Type B pancreatic cell (in vitro differentiated cells): ENCODE results near the gene UPK1B. TPM values are rescaled to one million over a fixed set of nuclear protein-coding genes. Genes with fewer than 3 reads are reported as not detected.

Source experiments
- DNase-seq: peaks from one replicate; pipeline ENCODE4 v3.0.0; 2021; ENCODE audit warnings: mixed read lengths; ENCODE audit not compliant: unreplicated experiment; ENCODE audit errors: extremely low spot score
- H3K27ac Mint-ChIP-seq: 2 replicates; pipeline ENCODE4 v1.8.0; 2021; ENCODE audit warnings: mild to moderate bottlenecking, mixed read lengths
- H3K27me3 Mint-ChIP-seq: 2 replicates; pipeline ENCODE4 v1.8.0; 2021; ENCODE audit warnings: mixed read lengths
- H3K36me3 Mint-ChIP-seq: 2 replicates; pipeline ENCODE4 v1.8.0; 2021; ENCODE audit warnings: mixed read lengths
- H3K4me1 Mint-ChIP-seq: one replicate; pipeline ENCODE4 v1.8.0; 2021; ENCODE audit warnings: mixed read lengths; ENCODE audit not compliant: unreplicated experiment
- H3K4me3 Mint-ChIP-seq: 2 replicates; pipeline ENCODE4 v1.8.0; 2021; ENCODE audit warnings: mild to moderate bottlenecking, mixed read lengths
- H3K9me3 Mint-ChIP-seq: 2 replicates; pipeline ENCODE4 v1.8.0; 2021; ENCODE audit warnings: mixed read lengths
- total RNA-seq: library from RNA; stranded (reverse); gene quantifications from 2 replicates; pipeline ENCODE4 v1.2.1, GENCODE V29; 2021; ENCODE audit warnings: low replicate concordance
- TF ChIP-seq, protein P1 (sequence below): fragments of 200-600 bp; sonication (generic); conservative IDR thresholded peaks from 2 replicates; pipeline ENCODE4 v1.5.0; 2021; ENCODE audit warnings: antibody characterized with exemption, mild to moderate bottlenecking

Gene UPK1B
- total RNA-seq, 1 donor from 2014 or later: 49.2 TPM

DNA sequence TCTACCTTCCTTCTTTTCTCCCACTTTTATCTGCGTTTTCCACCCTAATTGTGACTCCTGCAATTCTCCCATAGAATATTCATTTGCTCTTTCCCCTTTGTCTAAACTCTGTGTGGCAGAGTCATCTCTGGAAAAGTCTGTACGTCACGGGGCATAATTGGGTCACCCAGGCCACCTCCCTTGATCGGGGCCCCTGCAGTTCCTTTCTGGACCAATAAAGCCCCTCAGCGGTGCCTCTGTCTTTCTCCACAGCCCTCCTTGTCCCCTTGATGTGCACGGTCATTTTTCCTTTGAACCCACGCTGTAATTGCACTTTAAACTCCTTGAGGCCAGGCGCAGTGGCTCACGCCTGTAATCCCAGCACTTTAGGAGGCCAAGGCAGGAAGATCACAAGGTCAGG is 10.7 kb downstream of the UPK1B start:
- Mint-ChIP-seq H3K27me3 (no peaks in the 10 kb centered on the region), H3K4me1 (no peaks in the 10 kb centered on the region), H3K4me3 (no peak overlapping the region), H3K9me3 (peaks cover 4% of the 10 kb centered on the region), H3K27ac (peak overlapping the region; percentile 50), H3K36me3 (no peaks in the 10 kb centered on the region)
- TF ChIP-seq, protein P1, sequence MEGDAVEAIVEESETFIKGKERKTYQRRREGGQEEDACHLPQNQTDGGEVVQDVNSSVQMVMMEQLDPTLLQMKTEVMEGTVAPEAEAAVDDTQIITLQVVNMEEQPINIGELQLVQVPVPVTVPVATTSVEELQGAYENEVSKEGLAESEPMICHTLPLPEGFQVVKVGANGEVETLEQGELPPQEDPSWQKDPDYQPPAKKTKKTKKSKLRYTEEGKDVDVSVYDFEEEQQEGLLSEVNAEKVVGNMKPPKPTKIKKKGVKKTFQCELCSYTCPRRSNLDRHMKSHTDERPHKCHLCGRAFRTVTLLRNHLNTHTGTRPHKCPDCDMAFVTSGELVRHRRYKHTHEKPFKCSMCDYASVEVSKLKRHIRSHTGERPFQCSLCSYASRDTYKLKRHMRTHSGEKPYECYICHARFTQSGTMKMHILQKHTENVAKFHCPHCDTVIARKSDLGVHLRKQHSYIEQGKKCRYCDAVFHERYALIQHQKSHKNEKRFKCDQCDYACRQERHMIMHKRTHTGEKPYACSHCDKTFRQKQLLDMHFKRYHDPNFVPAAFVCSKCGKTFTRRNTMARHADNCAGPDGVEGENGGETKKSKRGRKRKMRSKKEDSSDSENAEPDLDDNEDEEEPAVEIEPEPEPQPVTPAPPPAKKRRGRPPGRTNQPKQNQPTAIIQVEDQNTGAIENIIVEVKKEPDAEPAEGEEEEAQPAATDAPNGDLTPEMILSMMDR: no peak
- no peak for DNase-seq

DNA sequence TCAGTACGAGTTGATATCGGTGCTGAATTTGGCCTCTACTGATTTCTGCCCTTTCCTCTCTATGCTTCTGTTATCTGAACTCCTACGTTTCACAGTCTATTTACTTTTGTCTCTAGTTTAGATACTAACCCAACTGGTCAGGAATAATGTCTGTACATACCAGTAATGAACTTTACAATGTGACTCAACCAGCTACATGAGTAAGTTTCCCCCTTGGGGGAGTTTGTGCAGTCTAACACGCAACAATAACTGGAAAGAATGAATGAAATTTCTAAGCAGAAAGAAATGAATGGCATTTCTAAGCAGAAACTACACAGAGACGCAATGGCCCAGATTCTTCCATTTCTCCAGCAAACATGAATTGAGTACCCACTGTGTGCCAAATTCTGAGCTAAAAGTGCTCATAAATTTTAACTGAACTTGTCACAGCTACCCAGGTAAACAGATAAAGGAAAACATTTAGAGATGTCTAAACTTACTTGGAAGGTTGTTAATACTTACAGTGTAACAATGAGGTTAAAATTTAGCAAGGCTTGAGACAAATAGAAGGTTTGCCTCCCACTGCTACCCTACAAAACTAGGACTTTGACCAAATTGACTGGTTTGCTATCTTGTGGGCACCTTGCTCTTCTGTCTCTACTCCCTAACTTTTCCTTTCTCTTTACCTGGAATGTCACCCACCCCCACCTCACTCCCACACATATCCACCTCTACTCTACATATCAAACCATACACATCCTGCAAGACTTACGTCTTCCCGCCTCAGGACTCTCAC is 11.6 kb downstream of the UPK1B start:
- TF ChIP-seq, protein P1: no peak
- Mint-ChIP-seq H3K27ac (peak overlapping the region; percentile 90), H3K36me3 (no peaks in the 10 kb centered on the region), H3K4me1 (no peaks in the 10 kb centered on the region), H3K4me3 (peak overlapping the region; percentile 70), H3K9me3 (peaks cover 4% of the 10 kb centered on the region), H3K27me3 (no peaks in the 10 kb centered on the region)
- DNase-seq: no peak

DNA sequence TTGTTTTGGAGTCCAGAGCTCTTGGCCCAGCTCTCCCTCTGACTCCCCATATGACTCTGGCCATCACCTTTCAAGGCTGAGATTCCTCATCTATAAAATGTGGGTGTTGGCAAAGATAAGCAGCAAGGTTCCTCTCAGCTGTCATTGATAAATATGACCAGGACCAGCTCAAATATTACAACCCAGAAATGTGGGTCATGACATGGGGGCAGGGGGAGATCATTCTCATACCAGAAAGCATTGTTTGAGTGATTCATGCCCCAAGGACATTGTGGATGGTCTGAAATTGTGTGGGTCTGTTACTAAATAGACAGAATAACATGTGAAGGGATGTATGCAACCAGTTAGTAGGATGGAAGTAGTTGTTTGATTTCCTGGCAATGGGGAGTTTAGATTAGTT is 13.9 kb downstream of the UPK1B start:
- H3K4me1 Mint-ChIP-seq: no peaks in the 10 kb centered on the region
- DNase-seq: no peak
- TF ChIP-seq, protein P1: no peak
- no peaks in the 10 kb centered on the region for H3K27me3 Mint-ChIP-seq
- no peaks in the 10 kb centered on the region for H3K36me3 Mint-ChIP-seq
- no peak overlapping the region for H3K27ac Mint-ChIP-seq
- peaks cover 4% of the 10 kb centered on the region for H3K9me3 Mint-ChIP-seq
- H3K4me3 Mint-ChIP-seq: no peak overlapping the region

DNA sequence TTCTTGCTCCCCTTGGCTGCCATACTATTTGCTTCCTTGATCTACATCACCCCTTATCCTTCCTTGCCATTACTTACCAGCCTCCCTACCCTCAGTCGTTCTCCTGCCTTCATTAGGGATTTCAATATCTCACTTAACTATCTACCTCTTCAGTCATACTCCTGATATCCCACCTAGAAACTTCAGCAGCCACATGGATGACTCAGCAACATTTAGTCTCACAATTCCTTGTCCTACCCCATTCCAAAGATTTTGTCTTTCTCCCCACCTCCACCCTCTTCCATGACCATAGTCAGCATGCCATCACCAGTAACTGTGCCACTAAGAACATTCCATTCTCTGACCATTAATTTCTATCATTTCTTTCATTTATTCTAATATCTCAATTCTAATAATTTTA is 18.4 kb downstream of the UPK1B start:
- DNase-seq: no peak
- H3K4me1 Mint-ChIP-seq: no peaks in the 10 kb centered on the region
- H3K4me3 Mint-ChIP-seq: no peak overlapping the region
- H3K9me3 Mint-ChIP-seq: no peaks in the 10 kb centered on the region
- no peak overlapping the region for H3K27ac Mint-ChIP-seq
- H3K36me3 Mint-ChIP-seq: no peaks in the 10 kb centered on the region
- H3K27me3 Mint-ChIP-seq: no peaks in the 10 kb centered on the region
- TF ChIP-seq, protein P1: no peak

DNA sequence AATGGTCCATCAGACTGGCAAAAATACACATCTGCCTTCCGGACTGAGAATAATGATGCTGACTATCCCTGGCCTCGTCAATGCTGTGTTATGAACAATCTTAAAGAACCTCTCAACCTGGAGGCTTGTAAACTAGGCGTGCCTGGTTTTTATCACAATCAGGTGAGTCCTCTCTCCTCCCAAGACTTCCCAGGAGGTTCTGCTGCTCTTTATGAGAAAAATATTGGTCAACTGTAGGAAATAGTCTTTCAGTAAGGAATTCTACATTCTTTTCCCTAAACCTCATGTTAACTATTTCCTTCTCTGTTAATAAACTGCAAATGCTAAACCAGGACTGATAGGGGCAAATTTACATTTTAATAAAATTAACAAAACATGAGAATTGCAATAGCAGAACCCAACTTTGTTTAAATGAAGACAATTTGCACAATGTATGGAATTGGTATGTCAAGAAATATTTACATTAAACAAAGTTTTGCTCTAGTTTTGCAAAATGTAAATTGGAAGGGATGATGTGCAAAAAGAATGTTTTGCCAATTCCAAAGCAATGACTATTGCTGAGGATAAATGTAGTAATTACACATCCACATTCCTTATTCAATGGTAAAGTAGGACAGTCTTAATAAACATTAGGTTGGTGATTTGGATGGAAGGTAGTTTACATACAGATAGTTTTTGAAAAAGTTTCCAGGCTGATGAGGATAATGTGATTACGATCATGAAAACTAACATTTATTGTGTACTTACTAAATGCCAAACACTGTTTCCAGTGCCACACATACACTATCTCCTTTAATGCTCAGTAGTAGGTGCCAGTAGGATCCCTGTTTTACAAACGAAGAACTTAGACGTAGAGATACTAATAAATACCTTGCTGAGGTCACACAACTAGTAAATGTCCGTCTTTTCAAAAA is 21.1 kb downstream of the UPK1B start:
- no peaks in the 10 kb centered on the region for H3K36me3 Mint-ChIP-seq
- H3K4me1 Mint-ChIP-seq: no peaks in the 10 kb centered on the region
- H3K9me3 Mint-ChIP-seq: no peaks in the 10 kb centered on the region
- H3K27ac Mint-ChIP-seq: no peak overlapping the region
- no peak overlapping the region for H3K4me3 Mint-ChIP-seq
- no peak for DNase-seq
- TF ChIP-seq, protein P1: no peak
- no peaks in the 10 kb centered on the region for H3K27me3 Mint-ChIP-seq
